AG04449 (cell line): Measurements from ENCODE around the gene HOXB4.

ENCODE experiments used
- CTCF ChIA-PET: fragments of 350-600 bp; formaldehyde crosslinking; extraction: SDS; loops from one replicate; lab custom pipeline; 2021; ENCODE audit warnings: antibody characterized with exemption; lab: Yijun Ruan, JAX
- POLR2A ChIA-PET: fragments of 400-600, 350-600 bp; formaldehyde crosslinking; extraction: SDS; loops from one replicate; lab custom pipeline; 2020; ENCODE audit warnings: antibody characterized with exemption, inconsistent platforms; lab: Yijun Ruan, JAX
- DNase-seq: peaks from one replicate; pipeline ENCODE4 v3.0.0-alpha.2; 2010; ENCODE audit warnings: low read depth, low spot score
- H3K4me3 ChIP-seq: 2 replicates; pipeline ENCODE4 v1.5.1; 2011; ENCODE audit warnings: low read depth, mild to moderate bottlenecking, control low read depth, low read length
- TF ChIP-seq, protein P1 (sequence below): IDR thresholded peaks from one replicate; pipeline ENCODE4 v1.5.1; 2011; ENCODE audit warnings: mild to moderate bottlenecking, moderate library complexity, low read length, control low read depth, inconsistent platforms; ENCODE audit not compliant: insufficient read depth; ENCODE audit errors: missing control alignments

The HOXB4 gene

DNA sequence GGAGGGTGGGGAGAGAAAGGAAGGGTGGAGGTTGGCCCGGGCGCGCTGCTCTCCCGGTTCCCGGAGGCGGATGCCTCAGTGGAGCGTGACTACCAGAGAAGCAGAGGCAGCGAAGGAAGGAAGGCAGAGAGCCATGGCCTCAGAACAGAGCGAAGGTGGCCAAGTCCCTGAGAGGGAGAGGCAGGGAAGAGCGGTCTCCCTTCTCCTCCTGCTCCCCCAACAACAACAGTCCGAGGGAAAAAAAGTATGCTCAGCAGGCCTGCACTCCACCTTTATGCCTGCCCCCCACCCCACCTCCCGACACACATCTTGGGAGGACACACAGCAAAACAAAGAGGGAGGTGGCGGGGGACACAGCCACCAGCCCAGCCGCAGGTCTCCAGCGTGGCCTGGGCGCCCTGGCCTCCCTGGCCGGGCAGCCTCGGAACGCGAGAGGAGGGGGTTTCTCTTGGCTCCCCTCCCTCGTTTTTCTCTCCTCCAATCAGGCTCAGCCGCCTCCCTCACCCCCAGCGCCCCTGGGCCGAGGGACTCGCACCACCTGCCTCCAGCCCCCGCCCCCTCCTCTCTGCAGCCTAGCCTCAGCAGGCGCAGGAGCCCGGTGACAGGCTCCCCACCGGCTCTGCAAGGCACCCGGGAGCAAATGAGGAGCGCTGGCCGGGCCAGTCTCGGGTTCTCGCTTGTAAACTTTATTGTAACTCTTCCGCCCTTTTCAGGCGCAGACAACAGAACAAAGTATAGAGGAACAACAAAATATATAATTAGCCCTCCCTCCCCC is 33.7 kb upstream of the HOXB4 start:
- ChIA-PET POLR2A (interaction anchor here (1.4 kb wide), 1 partner anchor 19 kb away, joined by 5 read pairs; the partner anchor contains the start of gene HOXB5), CTCF (interaction anchor here (1.8 to 5.2 kb wide), 2 partner anchors 10 to 261 kb away, joined by 8 to 35 read pairs; no protein-coding TSS in a partner anchor)
- H3K4me3 ChIP-seq: peak overlapping the region; percentile 67
- DNase-seq: no peak
- TF ChIP-seq, protein P1, sequence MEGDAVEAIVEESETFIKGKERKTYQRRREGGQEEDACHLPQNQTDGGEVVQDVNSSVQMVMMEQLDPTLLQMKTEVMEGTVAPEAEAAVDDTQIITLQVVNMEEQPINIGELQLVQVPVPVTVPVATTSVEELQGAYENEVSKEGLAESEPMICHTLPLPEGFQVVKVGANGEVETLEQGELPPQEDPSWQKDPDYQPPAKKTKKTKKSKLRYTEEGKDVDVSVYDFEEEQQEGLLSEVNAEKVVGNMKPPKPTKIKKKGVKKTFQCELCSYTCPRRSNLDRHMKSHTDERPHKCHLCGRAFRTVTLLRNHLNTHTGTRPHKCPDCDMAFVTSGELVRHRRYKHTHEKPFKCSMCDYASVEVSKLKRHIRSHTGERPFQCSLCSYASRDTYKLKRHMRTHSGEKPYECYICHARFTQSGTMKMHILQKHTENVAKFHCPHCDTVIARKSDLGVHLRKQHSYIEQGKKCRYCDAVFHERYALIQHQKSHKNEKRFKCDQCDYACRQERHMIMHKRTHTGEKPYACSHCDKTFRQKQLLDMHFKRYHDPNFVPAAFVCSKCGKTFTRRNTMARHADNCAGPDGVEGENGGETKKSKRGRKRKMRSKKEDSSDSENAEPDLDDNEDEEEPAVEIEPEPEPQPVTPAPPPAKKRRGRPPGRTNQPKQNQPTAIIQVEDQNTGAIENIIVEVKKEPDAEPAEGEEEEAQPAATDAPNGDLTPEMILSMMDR: no peak

DNA sequence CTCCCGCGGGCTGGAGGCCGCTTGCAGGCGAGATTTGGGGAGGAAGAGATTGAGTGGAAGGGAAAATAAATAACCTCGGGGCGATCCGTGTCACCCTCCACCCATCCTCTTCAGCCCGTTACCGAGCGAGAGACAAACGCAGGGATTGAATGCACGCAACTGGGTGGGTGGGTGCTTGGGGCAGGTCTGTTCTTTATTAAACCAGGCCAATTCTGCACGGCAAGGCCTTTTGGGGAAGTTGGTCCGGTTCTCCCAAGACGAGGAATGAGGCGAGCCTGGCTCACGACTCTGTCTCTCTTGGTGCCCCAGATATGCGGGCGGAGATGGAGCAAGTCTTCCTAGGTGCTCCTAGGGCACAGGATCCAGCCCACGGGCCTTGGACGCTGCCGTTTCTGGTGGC is 33.1 kb upstream of the HOXB4 start:
- peak overlapping the region; percentile 67 for H3K4me3 ChIP-seq
- no peak for DNase-seq

DNA sequence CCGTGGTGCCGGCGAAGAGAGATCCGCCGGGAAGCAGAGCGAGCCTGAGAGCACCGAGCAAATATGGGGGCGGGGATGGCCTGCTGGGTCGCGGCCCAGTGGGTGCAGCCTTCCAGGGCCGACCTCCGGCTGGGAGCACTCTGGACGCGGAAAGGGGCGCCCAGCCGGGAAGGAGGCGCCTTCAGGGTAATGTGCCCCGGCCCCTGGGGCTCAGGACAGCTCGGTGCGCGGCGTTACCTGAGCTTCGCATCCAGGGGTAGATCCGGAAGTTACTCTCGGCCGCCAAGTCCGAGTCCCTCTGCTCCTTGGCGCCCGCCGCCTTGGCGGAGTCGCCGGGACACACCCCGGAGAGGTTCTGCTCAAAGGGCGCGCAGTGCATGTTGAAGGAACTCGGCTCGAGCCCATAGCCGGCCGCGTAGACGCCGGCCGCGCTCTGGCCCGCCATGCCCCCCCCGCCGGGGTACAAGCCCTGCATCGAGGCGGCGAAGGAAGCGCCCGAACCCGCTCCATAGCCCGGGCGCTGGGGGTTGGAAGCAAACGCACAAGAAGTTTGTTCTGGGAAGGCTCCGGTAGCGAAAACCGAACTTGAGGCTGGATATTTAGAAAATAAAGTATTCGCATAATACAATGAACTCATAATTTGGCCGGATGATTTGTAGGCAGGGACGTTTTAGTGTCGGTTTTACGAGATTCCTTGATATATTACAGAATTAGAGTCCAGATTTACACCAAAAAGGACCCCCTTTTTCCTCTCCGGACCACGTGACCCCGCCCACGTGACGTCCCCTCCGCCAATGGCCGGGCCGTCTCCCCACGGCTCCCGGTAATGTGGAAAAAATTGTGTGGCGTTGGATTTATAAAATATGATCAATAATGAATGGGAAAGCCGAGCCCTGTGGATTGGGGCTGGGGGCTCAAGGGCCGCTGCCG is 32.4 kb upstream of the HOXB4 start, which contains the start of gene HOXB7:
Gene HOXB7 (minus strand): TSS at position 736 of the 930 bp plus-strand sequence. CDS start 99 bp downstream, at position 637.
- ChIA-PET POLR2A (interaction anchor here (1.0 kb wide), 1 partner anchor 18 kb away, joined by 4 read pairs; no protein-coding TSS in a partner anchor), CTCF (interaction anchor here (0.9 to 2.8 kb wide), 11 partner anchors 8 to 584 kb away, joined by 3 to 15 read pairs (median 6); partner anchors contain the start of gene HOXB5)
- peak within 1 kb of the TSS; percentile 67 for H3K4me3 ChIP-seq
- TF ChIP-seq, protein P1: no peak
- DNase-seq: no peak

More for the DNA sequence above, 33.1 kb upstream of the HOXB4 start:
- ChIA-PET CTCF (no interaction called here), POLR2A (no interaction called here)
- TF ChIP-seq, protein P1: no peak

DNA sequence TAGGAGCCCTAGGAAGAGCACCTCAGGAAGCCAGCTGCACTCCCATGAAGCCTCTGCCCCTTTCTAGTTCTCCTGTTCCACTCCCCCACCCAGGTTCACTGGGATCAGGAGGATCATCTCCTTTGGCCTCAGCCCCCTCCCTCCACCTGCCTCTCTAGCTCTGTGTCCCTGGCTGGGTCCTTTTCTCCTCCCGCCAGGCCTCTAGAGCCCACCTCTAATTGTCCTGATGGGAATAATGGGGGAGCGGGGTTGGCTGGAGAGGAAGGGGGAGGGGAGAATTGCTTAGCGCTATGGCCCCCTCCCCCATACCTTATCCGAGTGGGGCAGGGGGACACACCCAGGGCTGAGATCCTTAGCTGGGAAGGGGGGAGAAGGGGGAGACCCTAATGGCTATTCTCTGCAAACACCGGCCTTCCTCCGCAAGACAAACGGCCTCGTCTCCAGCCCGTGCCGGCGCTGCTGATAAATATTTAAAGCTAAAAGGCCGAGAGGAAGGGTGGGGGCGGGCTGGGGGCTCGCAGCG is 31.7 kb upstream of the HOXB4 start:
- peak overlapping the region; percentile 67 for H3K4me3 ChIP-seq
- DNase-seq: no peak
- TF ChIP-seq, protein P1: no peak
- CTCF ChIA-PET: interaction anchor here (0.6 to 4.5 kb wide), 15 partner anchors 8 to 584 kb away, joined by 3 to 23 read pairs (median 6); partner anchors contain the start of gene HOXB5
- POLR2A ChIA-PET: interaction anchor here (1.0 to 1.4 kb wide), 2 partner anchors 12 to 17 kb away, joined by 4 to 5 read pairs; no protein-coding TSS in a partner anchor

GRCh38 chr17:48609033-48609432 is 30.9 kb upstream of the HOXB4 start:
- POLR2A ChIA-PET: interaction anchor here (0.8 to 1.4 kb wide), 3 partner anchors 11 to 21 kb away, joined by 3 to 5 read pairs (median 4); no protein-coding TSS in a partner anchor
- TF ChIP-seq, protein P1: no peak
- CTCF ChIA-PET: interaction anchor here (0.9 to 4.5 kb wide), 11 partner anchors 8 to 583 kb away, joined by 4 to 23 read pairs (median 6); partner anchors contain the start of gene HOXB5
- peak overlapping the region; percentile 67 for H3K4me3 ChIP-seq
- DNase-seq: no peak
